Kidney tubule cell (primary cell): Measurements from ENCODE around the gene USP34.

Source experiments
- DNase-seq: peaks from one replicate; pipeline ENCODE4 v3.0.0-alpha.2; 2018; ENCODE audit warnings: low spot score

The USP34 gene

GRCh38 chr2:61368687-61369665, 101.9 kb downstream of the USP34 start:
- DNase-seq = peak; percentile 15

- DNase-seq = no peak
Observed at GRCh38 chr2:61367177-61367576, 103.7 kb downstream of the USP34 start.

- no peak for DNase-seq
Observed at GRCh38 chr2:61363580-61363979, 107.3 kb downstream of the USP34 start.

GRCh38 chr2:61362873-61363272, 108.0 kb downstream of the USP34 start:
- no peak for DNase-seq

DNA sequence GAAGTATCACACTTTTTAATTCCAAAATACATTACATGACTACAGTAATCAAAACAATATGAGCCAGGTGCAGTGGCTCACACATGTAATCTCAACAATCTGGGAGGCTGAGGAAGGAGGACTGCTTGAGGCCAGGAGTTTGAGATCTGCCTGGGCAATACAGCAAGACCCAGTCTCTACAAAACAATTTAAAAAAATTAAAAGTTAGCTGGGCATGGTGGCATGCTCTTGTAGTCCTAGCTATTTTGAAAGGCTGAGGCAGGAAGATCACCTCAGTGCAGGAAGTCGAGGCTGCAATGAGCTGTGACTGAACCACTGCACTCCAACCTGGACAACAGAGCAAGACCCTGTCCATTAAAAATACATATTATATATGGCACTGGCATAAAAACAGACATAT, 109.8 kb downstream of the USP34 start:
- DNase-seq = no peak

DNA sequence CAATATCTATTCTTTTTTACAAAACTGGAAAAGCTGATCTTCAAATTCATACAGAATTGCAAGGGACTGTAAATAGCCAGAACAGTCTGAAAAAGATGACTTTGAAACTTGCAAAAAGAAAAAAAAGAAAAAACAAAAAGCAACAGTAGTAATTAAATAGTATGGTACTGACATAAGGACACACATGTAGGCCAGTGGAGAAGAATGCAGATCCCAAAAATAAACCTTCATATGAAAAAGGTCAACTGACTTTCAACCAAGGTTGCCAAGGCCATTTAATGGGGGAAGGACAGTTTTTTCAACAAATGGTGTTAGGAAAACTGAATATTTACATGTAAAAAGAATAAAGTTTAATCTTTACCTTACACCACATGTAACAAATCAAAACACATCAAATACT, 111.8 kb downstream of the USP34 start:
- no peak for DNase-seq

GRCh38 chr2:61357681-61358080, 113.2 kb downstream of the USP34 start:
- DNase-seq = no peak

DNA sequence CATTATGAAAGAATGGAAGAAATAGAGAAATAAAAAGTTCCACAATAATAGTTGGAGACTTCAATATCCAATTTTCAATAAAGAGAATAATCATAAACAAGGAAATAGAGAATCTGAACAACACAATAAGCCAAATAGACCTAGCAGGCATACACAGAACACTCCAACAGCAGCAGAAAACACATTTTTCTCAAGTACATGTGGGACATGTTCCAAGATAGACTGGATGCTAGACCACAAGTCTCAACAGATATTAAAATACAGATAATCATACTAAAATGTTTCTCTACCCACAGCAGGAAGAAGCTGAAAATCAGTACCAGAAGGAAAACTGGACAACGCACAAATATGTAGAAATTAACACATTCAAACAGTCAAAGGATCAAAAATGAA, 113.9 kb downstream of the USP34 start:
- DNase-seq = no peak

- DNase-seq = no peak
Observed at GRCh38 chr2:61356261-61356957, 114.5 kb downstream of the USP34 start.

DNA sequence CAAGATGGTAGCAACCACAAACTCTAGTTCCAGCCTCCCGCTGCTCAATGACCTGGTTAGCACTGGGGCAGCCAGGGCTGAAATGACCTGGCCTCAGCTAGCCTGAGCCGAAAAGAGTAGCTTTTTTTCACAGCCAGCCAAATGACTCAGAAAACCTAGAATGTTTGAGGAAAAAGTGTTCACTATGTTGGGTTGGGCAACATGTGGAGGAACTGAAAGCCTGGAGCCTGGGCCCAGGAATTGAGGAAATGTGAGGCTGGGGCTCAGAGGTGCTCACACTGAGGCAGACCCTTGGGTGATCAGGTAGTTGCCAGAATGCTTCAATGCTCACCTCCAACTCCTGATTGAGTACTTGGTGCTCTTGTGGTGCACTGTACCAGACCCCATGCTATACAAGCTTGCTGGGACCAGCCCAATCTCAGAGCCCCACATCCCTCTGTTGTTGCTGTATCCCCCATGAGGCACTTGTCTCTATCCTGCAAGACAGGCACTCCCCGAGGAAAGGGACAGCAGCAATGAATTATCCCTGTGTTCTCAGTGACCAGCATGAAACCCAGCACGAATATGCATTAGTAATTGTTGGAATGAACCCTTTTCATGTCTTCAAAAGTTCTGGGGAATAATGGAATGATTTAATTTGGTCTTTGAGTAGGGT, 116.2 kb downstream of the USP34 start:
- no peak for DNase-seq

DNA sequence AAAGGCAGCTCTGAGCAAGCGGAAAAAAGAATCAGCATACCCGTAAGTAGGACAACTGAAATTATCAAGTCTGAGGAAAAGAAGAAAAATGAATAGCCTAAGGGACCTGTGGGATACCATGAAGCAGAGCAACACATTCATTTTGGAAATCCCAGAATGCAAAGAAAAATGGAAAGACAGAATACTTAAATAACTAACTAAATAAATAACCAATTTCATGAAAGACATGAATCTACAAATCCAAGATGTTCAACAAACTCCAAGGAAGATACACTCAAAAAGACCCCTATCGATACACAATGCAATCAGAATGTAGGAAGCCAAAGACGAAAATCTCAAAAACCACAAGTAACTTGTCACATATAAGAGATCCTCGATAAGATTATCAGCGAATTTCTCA, 117.0 kb downstream of the USP34 start:
- DNase-seq = no peak

- DNase-seq = no peak
Observed at GRCh38 chr2:61350777-61351176, 120.1 kb downstream of the USP34 start.

GRCh38 chr2:61343141-61343540, 127.7 kb downstream of the USP34 start:
- DNase-seq = no peak

GRCh38 chr2:61340242-61340641, 130.6 kb downstream of the USP34 start:
- DNase-seq = no peak

DNA sequence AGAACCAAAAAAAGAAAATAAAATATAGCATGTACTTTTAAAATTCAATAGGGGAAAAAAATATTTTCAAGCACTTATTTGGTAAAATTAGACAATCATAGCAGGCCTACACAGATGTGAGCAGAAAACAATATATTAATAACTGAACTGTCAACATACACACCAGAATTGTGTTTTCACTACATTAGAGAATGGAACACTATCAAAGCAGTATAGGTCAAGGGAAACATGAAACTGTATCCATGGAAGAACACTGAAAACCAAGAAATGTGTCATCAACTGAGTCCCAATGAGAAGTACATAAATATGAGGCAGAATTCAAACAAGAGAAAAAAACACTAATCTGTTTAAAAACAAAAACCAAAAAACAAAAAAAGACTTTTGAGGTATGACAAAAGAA, 132.4 kb downstream of the USP34 start:
- no peak for DNase-seq

GRCh38 chr2:61335187-61335586, 135.7 kb downstream of the USP34 start:
- no peak for DNase-seq

DNA sequence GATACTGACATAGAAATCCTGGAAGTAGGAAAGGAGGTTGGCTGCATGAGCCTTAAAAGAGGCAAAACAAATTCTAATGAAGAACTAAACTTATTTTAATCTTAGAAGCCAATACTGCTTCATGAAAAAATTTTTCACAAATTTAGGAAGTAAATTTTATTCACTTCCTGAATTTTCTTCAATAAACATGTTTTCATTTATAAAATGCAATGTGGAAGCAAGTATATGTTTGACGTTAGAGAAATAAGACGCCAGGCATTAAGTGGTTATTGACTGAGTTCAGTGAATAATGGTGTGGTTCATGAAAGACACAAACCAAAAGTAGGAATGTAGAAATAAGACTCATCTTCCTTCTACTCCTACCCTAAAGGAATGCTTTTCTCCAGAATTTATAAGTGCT, 136.4 kb downstream of the USP34 start:
- no peak for DNase-seq

- DNase-seq = peak; percentile 5
Observed at GRCh38 chr2:61328707-61329251, 142.1 kb downstream of the USP34 start.

DNA sequence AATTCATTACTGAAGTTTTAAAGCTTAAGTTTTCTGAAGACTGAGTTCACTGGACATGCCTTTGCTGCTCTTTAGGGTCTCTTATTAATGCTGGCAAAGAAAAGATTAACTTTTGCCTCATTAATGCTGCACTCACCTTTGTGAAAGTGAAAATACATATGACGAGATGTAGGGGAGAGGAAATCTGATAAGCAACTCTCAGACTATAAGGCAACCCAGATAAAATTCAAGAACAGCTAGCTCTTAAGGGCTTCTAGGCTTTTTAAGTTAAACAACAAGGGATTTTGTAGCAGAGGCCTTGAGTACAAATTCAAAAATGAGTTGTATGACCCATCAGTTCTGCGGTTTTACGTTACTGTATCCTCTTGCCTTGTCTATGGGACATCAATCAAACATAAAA, 143.7 kb downstream of the USP34 start:
- no peak for DNase-seq

DNA sequence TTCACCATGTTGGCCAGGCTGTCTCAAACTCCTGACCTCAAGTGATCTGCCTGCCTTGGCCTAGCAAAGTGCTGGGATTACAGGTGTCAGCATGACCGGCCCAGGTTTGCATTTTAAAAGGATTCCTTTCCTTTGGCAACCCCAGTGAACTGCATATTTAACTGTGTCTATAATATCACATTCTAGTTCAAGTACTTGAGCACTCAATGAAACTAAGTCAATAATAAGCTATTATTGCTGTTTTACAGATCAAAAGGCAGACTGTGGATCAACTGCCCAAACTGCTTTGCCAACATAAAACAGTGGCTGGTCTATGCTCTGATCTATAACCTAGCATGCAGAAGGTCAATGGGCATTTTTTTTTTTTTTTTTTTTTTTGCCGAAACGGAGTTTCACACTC, 144.5 kb downstream of the USP34 start:
- no peak for DNase-seq

DNA sequence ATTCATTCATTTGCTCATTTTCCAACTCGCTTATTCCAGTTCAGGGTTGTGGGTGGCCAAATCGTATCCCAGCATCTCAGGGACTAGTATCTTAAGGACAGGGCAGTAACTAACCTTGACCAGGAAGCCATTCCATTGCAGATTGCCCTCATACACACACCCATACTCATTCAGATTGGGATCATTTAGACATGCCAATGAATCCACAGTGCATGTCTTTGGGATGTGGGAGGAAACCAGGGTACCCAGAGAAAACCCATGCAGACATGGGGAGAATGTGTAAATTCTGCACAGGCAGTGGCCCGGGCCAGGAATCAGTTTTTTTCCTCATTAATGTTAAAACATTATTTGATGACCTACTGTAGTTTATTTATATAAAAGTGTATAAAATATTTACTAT, 150.7 kb downstream of the USP34 start:
- DNase-seq = no peak

DNA sequence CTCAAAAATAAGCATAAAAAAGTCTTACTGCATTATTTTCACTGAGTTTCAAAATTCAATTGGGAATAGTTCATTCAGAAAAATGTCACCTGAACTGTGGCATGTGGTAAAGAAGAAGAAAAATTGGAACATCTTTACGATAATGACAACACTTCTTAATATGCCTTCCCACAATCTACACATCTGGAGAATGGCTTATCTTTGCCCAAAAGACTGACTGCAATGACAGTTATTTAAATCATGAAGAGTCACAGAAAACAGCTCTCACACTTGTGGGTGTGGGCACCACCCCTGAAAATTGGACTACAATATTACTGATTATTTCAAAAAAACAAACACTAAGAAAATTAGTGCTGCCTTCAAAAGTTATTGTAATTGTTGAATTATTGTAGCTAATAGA, 152.3 kb downstream of the USP34 start:
- no peak for DNase-seq

- no peak for DNase-seq
Observed at GRCh38 chr2:61295981-61296380, 174.9 kb downstream of the USP34 start.
